ENCODE results near the gene ITGBL1.

The ITGBL1 gene

GRCh38 chr13:101570410-101570809, 117.9 kb downstream of the ITGBL1 start:
- DNase-seq: no peak

- no peak for DNase-seq
Observed at GRCh38 chr13:101572456-101572855, 120.0 kb downstream of the ITGBL1 start.

GRCh38 chr13:101575581-101575980, 123.1 kb downstream of the ITGBL1 start:
- no peak for DNase-seq

GRCh38 chr13:101576455-101576854, 124.0 kb downstream of the ITGBL1 start:
- DNase-seq: no peak

DNA sequence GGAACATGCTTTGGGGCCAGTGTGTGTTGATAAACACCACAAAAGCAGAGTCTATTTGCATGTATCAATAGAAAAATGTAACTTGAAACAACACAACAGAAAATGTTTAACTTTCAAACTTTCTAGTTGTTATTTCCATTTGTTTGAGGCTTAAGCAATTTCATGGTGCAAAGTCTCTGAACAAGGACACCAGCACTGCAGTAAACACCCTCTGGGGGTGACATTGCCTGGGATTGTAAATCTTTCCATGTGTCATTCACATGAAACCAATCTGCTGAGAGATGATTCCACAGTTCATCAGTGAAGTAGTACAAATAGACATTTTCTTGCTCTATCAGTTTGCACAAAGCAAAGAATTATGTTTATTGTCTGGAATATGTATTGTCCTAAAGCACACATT, 124.5 kb downstream of the ITGBL1 start:
- DNase-seq: no peak

DNA sequence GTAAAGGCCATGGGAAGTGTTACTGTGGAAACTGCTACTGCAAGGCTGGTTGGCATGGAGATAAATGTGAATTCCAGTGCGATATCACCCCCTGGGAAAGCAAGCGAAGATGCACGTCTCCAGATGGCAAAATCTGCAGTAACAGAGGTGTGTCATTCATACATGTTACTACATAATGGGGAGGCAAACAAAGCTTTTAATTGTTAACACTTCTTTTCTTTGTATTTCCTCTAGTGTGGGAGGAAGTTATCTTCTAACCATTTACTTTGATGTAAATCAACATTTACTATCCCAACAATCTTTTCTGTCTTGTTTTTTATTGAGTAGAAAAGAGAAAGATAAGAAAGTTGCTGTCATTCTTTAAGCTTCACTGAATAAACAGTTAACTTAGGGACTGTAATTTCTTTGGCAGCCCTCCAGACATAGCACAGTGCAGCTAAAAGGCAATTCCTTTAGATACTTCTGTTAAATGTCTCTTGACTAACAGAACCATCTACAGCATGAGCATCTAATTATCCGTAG, 126.9 kb downstream of the ITGBL1 start:
- no peak for DNase-seq

GRCh38 chr13:101584331-101584730, 131.9 kb downstream of the ITGBL1 start:
- DNase-seq: no peak

GRCh38 chr13:101590479-101590878, 138.0 kb downstream of the ITGBL1 start:
- no peak for DNase-seq

- no peak for DNase-seq
Observed at GRCh38 chr13:101594936-101595335, 142.5 kb downstream of the ITGBL1 start.

DNA sequence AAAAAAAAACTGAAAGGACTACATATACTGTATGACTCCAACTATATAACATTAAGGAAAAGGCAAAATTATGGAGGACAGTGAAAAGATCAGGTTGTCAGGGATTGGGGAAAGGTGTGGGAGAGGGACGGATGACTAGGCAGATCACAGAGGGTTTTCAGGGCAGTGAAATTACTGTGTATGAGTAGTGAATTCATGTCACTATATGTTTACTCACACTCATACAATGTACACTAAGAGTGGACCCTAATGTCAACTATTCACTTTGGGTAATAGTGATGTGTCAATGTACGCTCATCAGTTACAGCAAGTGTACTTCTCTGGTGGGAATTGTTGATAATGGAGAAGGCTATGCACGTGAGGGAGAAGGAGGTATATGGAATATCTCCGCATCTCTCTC, 144.3 kb downstream of the ITGBL1 start:
- DNase-seq: no peak

GRCh38 chr13:101611491-101612475, 159.3 kb downstream of the ITGBL1 start:
- DNase-seq: no peak

DNA sequence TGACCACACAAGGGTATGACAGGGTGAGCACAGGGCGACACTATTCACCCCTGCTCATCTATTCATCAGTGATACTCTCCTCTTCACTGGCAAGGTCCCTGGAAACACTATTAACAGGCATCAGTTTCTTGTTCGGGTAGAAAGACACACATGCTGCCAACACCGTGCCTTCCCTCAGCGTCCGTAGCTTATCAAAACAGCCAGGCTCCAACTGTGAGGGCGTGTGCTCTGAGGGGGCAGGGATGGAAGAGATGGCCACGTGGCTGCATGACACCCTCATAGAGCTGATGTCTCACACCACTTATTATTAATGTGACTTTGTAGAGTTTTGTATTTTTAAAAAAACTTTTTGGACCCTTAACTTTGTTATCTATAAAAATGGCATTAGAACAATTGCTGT, 160.3 kb downstream of the ITGBL1 start:
- no peak for DNase-seq

DNA sequence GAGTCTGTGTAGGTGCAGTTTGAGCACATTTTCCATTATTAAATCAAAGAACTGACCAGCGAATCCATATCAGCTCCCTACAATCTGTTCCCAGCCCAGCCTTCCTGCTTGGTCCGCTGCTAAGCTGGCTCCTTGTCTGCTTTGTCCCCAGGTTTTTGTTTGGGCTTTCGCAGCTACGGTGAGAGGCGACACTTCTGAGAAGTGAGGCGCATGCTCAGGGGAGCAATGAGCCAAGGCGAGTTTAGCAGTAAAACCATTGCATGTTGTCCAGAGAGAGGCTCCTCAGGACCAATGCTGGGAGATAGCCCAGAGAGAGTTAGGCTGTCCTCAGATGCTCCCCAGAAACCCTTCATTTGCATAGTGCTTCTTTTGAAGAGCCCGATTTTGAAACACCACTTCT, 162.0 kb downstream of the ITGBL1 start:
- no peak for DNase-seq

DNA sequence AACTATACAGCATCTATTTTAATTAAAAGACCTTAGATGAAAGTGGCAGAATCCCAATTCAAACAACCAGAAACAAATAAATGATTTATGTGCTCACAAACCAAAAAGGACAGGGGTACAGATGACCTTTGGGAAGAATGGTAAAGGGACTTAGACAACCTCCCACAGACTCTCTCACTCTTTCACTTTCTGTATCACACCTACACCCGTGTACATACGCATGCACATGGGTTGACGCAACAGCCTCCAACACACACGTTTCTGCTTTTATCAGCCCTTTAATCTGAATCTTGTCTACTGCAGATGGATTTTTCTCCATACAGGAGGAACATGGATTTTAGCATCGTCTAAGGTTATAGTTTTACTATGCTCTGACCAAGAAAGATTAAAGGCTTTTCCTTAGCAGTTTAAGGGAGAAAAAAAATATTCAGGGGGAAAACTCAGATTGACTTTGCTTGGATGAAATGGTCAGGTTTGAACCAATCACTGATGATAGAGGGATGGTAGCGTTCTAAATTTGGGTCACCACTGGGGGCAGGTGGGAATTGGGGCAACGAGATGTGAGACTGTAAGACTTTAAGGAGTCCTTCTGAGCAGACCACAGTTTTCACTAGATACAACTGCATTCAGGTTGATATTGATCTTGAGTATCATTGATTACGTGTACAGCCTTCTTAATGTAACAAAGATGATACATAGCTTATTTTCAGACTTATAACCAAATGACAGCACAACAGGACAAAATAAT, 166.1 kb downstream of the ITGBL1 start:
- no peak for DNase-seq

GRCh38 chr13:101621099-101621498, 168.6 kb downstream of the ITGBL1 start:
- DNase-seq: no peak

DNA sequence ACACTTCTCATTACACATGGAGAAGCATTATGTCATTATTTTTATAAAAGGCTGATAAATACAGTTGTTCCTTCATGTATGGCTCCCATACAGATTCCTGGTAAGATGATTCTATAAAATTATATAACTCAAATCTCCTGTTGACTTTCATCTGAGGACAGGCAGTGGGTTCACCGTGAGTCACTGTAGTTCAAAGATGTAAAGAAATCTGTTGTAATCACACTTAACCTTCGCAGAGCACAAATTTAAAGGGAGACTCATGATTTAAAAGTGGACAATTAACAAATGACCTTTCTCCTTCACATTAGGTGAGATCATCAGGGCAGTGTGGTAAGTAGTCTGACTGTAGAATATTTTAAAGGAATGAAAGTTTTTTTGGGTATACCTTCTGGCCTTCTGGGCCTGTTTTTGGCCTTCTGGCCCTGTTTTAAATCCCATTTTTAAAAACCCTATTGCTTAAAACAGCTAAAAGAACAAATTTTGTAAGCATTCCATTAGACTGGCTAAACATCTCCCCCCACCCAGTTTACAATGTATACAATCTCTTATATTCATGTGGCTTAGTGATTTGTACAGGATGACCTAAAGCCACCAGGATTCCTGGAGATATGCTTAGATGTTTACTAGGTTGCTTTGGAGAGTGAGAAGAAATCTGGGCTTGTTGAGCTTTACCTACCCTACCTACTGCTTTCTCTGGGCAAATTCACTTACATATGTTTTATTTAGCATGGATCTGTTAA, 171.2 kb downstream of the ITGBL1 start:
- DNase-seq: no peak

DNA sequence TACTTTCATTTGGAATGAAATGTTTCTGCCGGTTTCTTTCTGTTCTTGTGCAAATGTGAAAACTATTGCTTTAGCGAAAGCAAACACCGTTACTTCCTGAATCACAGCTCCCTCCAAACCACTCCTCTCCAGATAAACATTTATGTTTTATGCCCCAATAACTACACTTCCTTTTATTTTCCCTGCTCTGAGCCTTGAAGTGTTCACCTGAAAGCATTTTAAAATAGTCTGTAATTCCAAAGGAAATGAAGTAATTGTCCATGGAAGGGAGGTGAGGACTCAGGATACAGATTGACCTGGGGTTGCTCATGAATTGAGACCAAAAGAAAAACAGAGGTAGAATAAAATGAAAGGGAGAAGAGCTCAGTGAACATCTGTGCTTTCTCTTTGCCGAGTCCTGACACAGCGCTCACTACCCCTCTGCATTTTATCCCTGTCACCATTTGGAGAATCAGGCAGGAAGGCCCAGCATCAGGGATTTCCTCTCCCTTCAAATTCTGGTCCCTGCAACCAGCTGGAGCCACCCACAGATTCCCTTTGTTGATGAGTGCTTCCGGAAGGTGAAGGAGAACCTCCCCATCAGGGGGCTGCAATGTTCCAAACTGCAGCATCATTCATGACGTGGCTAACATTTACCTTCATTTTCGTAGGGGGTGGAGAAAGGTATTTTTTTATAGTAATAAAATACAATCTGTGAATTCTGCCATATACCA, 171.9 kb downstream of the ITGBL1 start:
- no peak for DNase-seq

DNA sequence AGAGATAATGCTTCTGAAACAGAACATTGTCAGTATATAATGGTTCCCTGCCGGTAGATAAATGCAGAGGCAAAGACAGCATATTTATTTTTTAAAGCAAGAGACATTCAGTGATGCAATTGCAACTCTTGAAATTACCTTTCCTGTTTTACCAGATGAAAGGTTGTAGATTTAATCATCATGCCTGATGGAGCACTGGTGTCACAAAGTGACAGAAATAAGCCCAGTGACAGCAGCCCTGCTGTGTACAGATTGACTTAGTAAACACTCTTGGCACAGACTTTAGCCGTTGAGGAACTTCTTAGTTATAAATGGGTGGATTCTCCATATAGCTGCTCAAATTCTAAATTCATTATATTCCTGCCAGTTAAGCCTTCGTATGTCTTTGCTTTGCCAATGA, 172.5 kb downstream of the ITGBL1 start:
- DNase-seq: no peak

DNA sequence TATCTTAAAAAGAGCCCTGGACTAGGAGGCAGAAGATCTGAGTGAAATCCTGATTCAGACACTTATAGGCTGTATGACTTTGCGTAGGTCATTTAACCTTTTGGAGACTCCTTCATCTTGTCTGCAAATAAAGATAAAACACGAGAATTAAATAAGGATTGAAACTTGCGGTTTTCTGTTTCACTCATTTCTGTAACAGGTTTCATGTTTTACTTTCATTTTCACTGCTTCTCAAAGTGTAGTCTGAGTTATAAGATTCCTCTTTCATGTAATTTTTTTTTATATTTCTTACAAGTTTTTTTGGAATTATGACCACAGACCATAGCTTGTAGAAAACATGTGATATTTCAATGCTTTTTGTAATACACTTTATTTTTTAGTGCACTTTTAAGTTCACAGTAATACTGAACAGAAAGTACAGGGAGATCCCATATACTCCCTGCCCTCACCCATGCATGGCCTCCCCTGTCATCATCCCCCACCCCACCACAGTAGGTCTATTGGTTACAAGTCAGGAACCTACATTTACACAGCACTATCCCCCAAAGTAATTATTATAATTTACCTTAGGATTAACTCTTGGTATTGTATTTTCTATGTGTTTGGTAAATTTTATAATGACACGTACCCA, 174.6 kb downstream of the ITGBL1 start:
- no peak for DNase-seq

GRCh38 chr13:101627556-101627943, 175.1 kb downstream of the ITGBL1 start:
- no peak for DNase-seq

- no peak for DNase-seq
Observed at GRCh38 chr13:101628900-101629299, 176.4 kb downstream of the ITGBL1 start.

GRCh38 chr13:101631395-101631794, 178.9 kb downstream of the ITGBL1 start:
- no peak for DNase-seq

Data from DMS 273 treated with DMSO at 0.1 percent for 48 hours (cell line).